Measurements from ENCODE around the gene TST. TPM values are rescaled to one million over a fixed set of nuclear protein-coding genes. Genes with fewer than 3 reads are reported as not detected.

TST gene
- 1 to 10 TPM; 5.5 TPM for total RNA-seq

DNA sequence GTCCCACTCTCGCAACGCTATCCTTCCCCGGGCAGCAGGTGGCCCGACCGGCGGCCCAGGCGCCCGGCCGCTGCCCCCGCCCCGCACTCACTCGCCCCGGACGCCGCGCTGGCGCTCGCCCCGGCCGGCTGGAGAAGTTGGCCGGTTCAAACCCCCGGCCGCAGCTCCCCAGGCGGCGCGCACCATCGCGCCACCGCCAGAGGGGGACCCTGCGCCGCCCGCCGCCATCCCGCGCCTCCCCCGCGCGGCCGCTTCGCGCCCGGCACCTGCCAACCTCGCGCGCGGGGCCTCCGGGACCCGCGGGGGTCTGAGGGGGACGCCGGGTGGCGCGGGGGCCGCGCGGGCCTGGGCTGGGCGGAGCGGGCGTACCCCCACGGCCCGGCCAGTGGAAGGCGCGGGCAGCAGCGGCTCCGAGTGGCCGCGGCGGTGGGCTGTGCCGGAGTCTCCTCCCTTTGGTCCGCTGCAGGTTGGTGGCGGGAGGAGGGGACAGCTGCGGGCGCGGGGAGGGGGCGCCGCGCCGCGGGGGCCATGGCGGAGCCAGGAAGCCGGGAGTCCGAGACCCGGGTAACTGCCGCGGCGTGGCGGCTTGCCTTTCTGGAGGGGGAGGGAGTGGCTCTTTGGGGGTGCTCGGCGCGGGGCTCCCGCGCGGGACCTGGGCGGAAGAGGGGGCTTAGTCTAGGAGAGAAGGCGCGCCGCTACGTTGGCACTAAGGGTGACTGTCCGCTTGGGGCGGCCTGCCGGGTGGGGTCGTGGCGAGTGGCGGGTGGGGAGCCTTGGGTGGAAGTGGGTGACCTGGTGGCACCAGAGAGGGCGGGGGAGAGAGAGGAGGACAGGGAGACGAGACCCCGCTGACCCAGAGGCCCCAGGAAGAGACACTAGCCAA lies at the start of gene TST, which contains the start of gene MPST:
Gene TST (minus strand): TSS at position 139 of the 883 bp plus-strand sequence. CDS start 715 bp downstream, outside the sequence.
Gene MPST (plus strand): TSS at position 434 of the 883 bp plus-strand sequence. CDS start 95 bp downstream, at position 529.
- POLR2A ChIA-PET = interaction anchor here (0.6 to 1.8 kb wide), 3 partner anchors 102 to 244 kb away, joined by 3 to 7 read pairs (median 3); partner anchors contain the start of gene IFT27
- Mint-ChIP-seq H3K27ac (no peak within 1 kb of the TSS), H3K4me3 (peak within 1 kb of the TSS; percentile 89), H3K9me3 (no peaks in the 10 kb centered on the region), H3K4me1 (ENCODE audit: low read depth) (peaks cover 9% of the 10 kb centered on the region), H3K27me3 (peaks cover 3% of the 10 kb centered on the region), H3K36me3 (no peaks in the 10 kb centered on the region)
- CTCF ChIA-PET = interaction anchor here (0.7 to 2.1 kb wide), 15 partner anchors 13 to 262 kb away, joined by 3 to 11 read pairs (median 4); partner anchors contain the start of gene KCTD17
- intact Hi-C loops (cut with micrococcal nuclease) = no loop called here
- peak; percentile 50 for DNase-seq

DNA sequence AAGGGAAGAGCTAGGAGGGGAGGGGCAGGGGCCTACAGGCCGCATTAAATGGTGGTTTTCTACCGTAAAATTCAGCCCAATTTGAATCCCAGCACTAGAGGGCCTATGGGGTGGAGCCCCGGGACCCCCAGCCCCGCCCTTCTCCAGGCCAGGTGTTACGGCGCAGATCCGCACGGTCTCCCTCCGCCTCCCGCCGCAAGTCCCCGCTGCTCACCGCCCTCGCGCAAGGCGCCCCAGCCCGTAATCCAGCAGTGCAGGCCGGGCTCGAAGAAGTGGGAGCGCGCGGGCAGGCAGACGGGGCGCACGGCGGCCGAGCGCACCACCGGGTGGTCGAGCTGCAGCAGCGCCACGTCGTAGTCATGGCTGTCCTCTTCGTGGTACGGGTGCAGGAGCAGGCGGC lies 49.6 kb upstream of the TST start:
- ChIA-PET POLR2A (no interaction called here), CTCF (interaction anchor here (0.5 to 1.8 kb wide), 4 partner anchors 8 to 131 kb away, joined by 3 to 5 read pairs (median 3); no protein-coding TSS in a partner anchor)
- intact Hi-C loops (cut with micrococcal nuclease) = no loop called here
- no peaks in the 10 kb centered on the region for H3K9me3 Mint-ChIP-seq
- no peak overlapping the region for H3K27ac Mint-ChIP-seq
- H3K36me3 Mint-ChIP-seq = peaks cover 18% of the 10 kb centered on the region
- no peak for DNase-seq
- no peaks in the 10 kb centered on the region for H3K4me1 Mint-ChIP-seq (ENCODE audit: low read depth)
- H3K4me3 Mint-ChIP-seq = no peak overlapping the region
- H3K27me3 Mint-ChIP-seq = peaks cover 18% of the 10 kb centered on the region

GRCh38 chr22:37067428-37067827 lies 48.2 kb upstream of the TST start:
- intact Hi-C loops (cut with micrococcal nuclease) = no loop called here
- H3K27me3 Mint-ChIP-seq = peaks cover 18% of the 10 kb centered on the region
- H3K4me1 Mint-ChIP-seq (ENCODE audit: low read depth) = peaks cover 4% of the 10 kb centered on the region
- no peaks in the 10 kb centered on the region for H3K9me3 Mint-ChIP-seq
- H3K27ac Mint-ChIP-seq = no peak overlapping the region
- no peak for DNase-seq
- ChIA-PET POLR2A (interaction anchor here (0.8 kb wide), 1 partner anchor 13 kb away, joined by 3 read pairs; no protein-coding TSS in a partner anchor), CTCF (no interaction called here)
- H3K4me3 Mint-ChIP-seq = no peak overlapping the region
- H3K36me3 Mint-ChIP-seq = peaks cover 16% of the 10 kb centered on the region

DNA sequence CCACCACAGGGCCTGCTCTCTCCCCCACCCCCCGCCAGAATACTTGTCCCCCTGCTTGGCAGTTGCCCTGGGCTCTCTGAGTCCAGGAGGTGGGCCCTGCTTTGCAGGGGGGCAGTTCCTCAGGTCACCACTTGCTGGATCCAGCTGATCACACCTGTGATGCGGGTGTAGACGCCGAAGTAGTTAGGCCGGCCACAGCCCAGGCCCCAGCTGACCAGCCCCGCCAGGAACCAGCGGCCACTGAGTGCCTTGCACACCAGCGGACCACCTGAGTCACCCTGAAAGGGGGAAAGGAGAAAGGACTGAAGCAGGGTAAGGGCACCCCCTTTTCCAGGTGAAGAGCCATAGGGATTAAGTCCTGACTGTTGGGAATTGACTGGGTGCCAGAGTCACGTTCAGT lies 46.7 kb upstream of the TST start:
- H3K4me1 Mint-ChIP-seq (ENCODE audit: low read depth) = peaks cover 19% of the 10 kb centered on the region
- CTCF ChIA-PET = interaction anchor here (0.8 kb wide), 1 partner anchor 11 kb away, joined by 3 read pairs; no protein-coding TSS in a partner anchor

GRCh38 chr22:37065180-37065579 lies 45.9 kb upstream of the TST start:
- Mint-ChIP-seq H3K27me3 (peaks cover 18% of the 10 kb centered on the region), H3K27ac (no peak overlapping the region), H3K4me3 (no peak overlapping the region), H3K36me3 (peaks cover 20% of the 10 kb centered on the region), H3K4me1 (ENCODE audit: low read depth) (peaks cover 26% of the 10 kb centered on the region), H3K9me3 (no peaks in the 10 kb centered on the region)
- intact Hi-C loops (cut with micrococcal nuclease) = no loop called here
- ChIA-PET CTCF (interaction anchor here (0.8 to 1.2 kb wide), 2 partner anchors 12 to 88 kb away, joined by 3 to 4 read pairs; no protein-coding TSS in a partner anchor), POLR2A (interaction anchor here (1.5 kb wide), 1 partner anchor 13 kb away, joined by 3 read pairs; no protein-coding TSS in a partner anchor)
- DNase-seq = no peak

More for the DNA sequence above, 46.7 kb upstream of the TST start:
- POLR2A ChIA-PET = no interaction called here
- H3K9me3 Mint-ChIP-seq = no peaks in the 10 kb centered on the region
- H3K27me3 Mint-ChIP-seq = peaks cover 18% of the 10 kb centered on the region
- no peak overlapping the region for H3K4me3 Mint-ChIP-seq
- intact Hi-C loops (cut with micrococcal nuclease) = no loop called here
- H3K36me3 Mint-ChIP-seq = peaks cover 16% of the 10 kb centered on the region
- no peak overlapping the region for H3K27ac Mint-ChIP-seq
- no peak for DNase-seq

GRCh38 chr22:37064553-37064952 lies 45.3 kb upstream of the TST start:
- intact Hi-C loops (cut with micrococcal nuclease) = no loop called here
- ChIA-PET POLR2A (interaction anchor here (1.3 to 1.5 kb wide), 2 partner anchors 12 to 98 kb away, joined by 3 read pairs; no protein-coding TSS in a partner anchor), CTCF (interaction anchor here (0.6 to 1.2 kb wide), 2 partner anchors 43 to 87 kb away, joined by 3 to 4 read pairs; no protein-coding TSS in a partner anchor)
- peaks cover 18% of the 10 kb centered on the region for H3K36me3 Mint-ChIP-seq
- no peak for DNase-seq
- peaks cover 31% of the 10 kb centered on the region for H3K4me1 Mint-ChIP-seq (ENCODE audit: low read depth)
- peaks cover 11% of the 10 kb centered on the region for H3K27me3 Mint-ChIP-seq
- no peaks in the 10 kb centered on the region for H3K9me3 Mint-ChIP-seq
- H3K4me3 Mint-ChIP-seq = no peak overlapping the region
- no peak overlapping the region for H3K27ac Mint-ChIP-seq

DNA sequence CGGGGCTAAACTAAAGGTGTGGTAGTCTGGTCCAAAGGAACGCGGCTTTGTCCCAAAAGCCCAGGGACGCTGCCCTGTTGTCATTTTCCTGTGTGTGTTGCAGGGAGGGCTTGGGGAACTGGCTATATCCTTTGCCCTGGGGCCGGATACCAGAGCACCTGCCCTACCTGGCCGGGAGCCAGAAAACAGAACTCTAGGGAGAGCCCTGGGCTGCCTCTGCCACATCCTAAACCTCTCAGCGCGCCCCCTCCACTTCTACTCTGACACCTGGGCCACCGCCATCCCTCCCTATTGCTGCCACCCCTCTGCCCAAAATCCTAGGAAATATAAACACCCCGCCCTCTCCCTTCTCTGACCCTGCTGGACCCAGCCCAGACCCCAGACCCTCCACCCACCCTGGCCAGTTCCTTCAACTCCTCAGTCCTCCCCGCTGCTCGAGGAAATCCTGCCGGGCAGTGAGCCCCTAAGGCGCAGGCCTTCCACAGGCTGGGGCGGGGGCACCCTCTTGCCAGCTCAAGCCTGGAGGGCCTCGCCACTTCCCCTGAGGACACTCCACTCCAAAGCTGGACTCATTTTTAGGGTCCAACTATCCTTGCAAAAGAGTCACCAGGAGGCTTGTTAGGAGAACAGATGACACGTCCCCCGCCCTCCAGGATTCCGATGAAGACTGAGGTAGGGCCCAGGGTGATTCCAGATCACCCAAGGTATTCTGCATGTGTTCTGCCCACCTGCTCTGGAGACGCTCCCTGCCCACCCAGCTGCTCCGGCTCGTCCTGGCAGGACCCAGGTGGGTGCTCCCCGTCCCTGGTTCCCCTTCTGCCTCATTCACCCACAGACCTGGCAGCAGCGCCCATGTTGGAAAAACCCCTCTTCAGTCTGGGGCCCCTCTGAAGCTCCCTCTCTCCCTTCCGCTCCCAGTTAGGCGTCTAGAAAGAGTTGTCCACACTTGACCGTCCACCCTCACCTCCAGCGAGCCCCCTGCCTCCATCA lies 44.5 kb upstream of the TST start:
- DNase-seq = no peak
- Mint-ChIP-seq H3K27me3 (peaks cover 7% of the 10 kb centered on the region), H3K4me3 (no peak overlapping the region), H3K36me3 (peaks cover 20% of the 10 kb centered on the region), H3K4me1 (ENCODE audit: low read depth) (peaks cover 36% of the 10 kb centered on the region), H3K9me3 (no peaks in the 10 kb centered on the region), H3K27ac (no peak overlapping the region)
- POLR2A ChIA-PET = interaction anchor here (0.5 to 1.5 kb wide), 3 partner anchors 12 to 99 kb away, joined by 3 read pairs; no protein-coding TSS in a partner anchor
- intact Hi-C loops (cut with micrococcal nuclease) = no loop called here
- CTCF ChIA-PET = interaction anchor here (1.2 kb wide), 1 partner anchor 20 kb away, joined by 3 read pairs; no protein-coding TSS in a partner anchor

DNA sequence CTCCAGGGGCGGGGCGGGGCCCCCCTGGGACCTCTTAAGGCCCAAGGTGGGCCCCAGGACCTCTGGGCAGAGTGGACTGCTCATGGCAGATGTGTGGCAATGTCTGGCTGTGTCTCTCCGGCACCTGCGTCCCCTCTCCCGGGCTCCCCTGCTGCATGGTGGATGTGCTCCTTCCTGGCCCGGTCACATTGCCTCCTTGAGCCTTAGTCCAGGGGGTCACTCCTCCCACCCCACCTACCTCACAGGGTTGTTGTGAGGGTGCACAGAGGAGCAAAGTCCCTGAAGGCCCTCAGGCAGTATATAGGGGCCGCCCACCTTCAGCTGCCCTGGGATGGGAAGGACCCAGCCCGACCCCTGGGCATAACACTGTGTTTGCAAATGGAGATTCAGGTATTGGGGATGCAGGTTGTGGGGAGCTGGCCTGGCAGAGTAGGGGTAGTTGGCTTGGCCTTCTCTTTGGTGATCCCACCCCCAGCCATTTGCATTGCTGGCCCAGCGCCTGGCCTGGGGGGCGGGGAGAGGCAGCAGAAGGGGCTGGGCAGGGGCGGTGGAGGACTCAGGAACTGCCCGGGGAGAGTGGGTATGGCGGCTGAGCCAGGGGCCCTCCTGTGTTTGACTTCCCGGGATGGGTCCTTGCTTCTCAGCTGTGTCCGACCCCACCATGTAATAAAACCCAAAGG lies 43.6 kb upstream of the TST start:
- Mint-ChIP-seq H3K9me3 (no peaks in the 10 kb centered on the region), H3K27ac (no peak overlapping the region), H3K36me3 (peaks cover 20% of the 10 kb centered on the region), H3K27me3 (no peaks in the 10 kb centered on the region), H3K4me1 (ENCODE audit: low read depth) (peaks cover 37% of the 10 kb centered on the region), H3K4me3 (no peak overlapping the region)
- intact Hi-C loops (cut with micrococcal nuclease) = no loop called here
- POLR2A ChIA-PET = interaction anchor here (0.5 to 1.7 kb wide), 2 partner anchors 17 to 75 kb away, joined by 3 to 7 read pairs; no protein-coding TSS in a partner anchor
- CTCF ChIA-PET = interaction anchor here (0.8 to 1.2 kb wide), 2 partner anchors 19 to 32 kb away, joined by 3 read pairs; no protein-coding TSS in a partner anchor
- no peak for DNase-seq

GRCh38 chr22:37062376-37062675 lies 43.1 kb upstream of the TST start:
- peak; percentile 64 for DNase-seq
- H3K27me3 Mint-ChIP-seq = no peaks in the 10 kb centered on the region

GRCh38 chr22:37061611-37062375 lies 42.5 kb upstream of the TST start:
- H3K4me3 Mint-ChIP-seq = peak overlapping the region; percentile 38
- intact Hi-C loops (cut with micrococcal nuclease) = loop anchor here (2.0 kb wide), 2 partner anchors 17 to 61 kb away; no protein-coding TSS in a partner anchor
- POLR2A ChIA-PET = interaction anchor here (0.6 to 2.0 kb wide), 7 partner anchors 10 to 88 kb away, joined by 3 to 12 read pairs (median 4); partner anchors contain the start of genes IL2RB and KCTD17
- H3K36me3 Mint-ChIP-seq = peaks cover 26% of the 10 kb centered on the region
- H3K9me3 Mint-ChIP-seq = no peaks in the 10 kb centered on the region
- no peak for DNase-seq
- peak overlapping the region; percentile 83 for H3K27ac Mint-ChIP-seq
- no peaks in the 10 kb centered on the region for H3K27me3 Mint-ChIP-seq
- CTCF ChIA-PET = interaction anchor here (0.8 to 1.1 kb wide), 3 partner anchors 17 to 101 kb away, joined by 3 to 4 read pairs (median 3); no protein-coding TSS in a partner anchor
- H3K4me1 Mint-ChIP-seq (ENCODE audit: low read depth) = peaks cover 38% of the 10 kb centered on the region

More at GRCh38 chr22:37062376-37062675, 43.1 kb upstream of the TST start:
- intact Hi-C loops (cut with micrococcal nuclease) = no loop called here
- POLR2A ChIA-PET = interaction anchor here (0.6 to 1.7 kb wide), 2 partner anchors 18 to 87 kb away, joined by 3 to 7 read pairs; partner anchors contain the start of gene IL2RB
- Mint-ChIP-seq H3K4me3 (no peak overlapping the region), H3K9me3 (no peaks in the 10 kb centered on the region), H3K36me3 (peaks cover 24% of the 10 kb centered on the region), H3K27ac (no peak overlapping the region), H3K4me1 (ENCODE audit: low read depth) (peaks cover 38% of the 10 kb centered on the region)
- CTCF ChIA-PET = interaction anchor here (0.8 kb wide), 1 partner anchor 32 kb away, joined by 3 read pairs; no protein-coding TSS in a partner anchor
